H9 (cell line): ENCODE results near the gene FHOD1. TPM values are rescaled to one million over a fixed set of nuclear protein-coding genes. Genes with fewer than 3 reads are reported as not detected.

Experiments used
- DNase-seq: peaks from one replicate; pipeline ENCODE4 v3.0.0-alpha.2; 2017
- H2AFZ ChIP-seq: one replicate; pipeline ENCODE4 v1.6.1; 2013; ENCODE audit warnings: mild to moderate bottlenecking, low read length, control low read depth, moderate library complexity
- H2AK5ac ChIP-seq: 2 replicates; pipeline ENCODE4 v1.6.1; 2013; ENCODE audit warnings: low read length, control low read depth, mixed read lengths; ENCODE audit not compliant: insufficient read length
- H2BK120ac ChIP-seq: one replicate; pipeline ENCODE4 v1.6.1; 2013; ENCODE audit warnings: low read depth, mild to moderate bottlenecking, low read length, control low read depth, inconsistent platforms; ENCODE audit not compliant: poor library complexity, severe bottlenecking
- H2BK12ac ChIP-seq: 2 replicates; pipeline ENCODE4 v1.6.1; 2013; ENCODE audit warnings: low read length, control low read depth, mixed read lengths, low read depth; ENCODE audit not compliant: insufficient read length
- H2BK15ac ChIP-seq: 2 replicates; pipeline ENCODE4 v1.6.1; 2013; ENCODE audit warnings: low read depth, low read length, control low read depth
- H2BK20ac ChIP-seq: one replicate; pipeline ENCODE4 v1.6.1; 2013; ENCODE audit warnings: low read depth, mild to moderate bottlenecking, low read length, control low read depth, inconsistent platforms; ENCODE audit not compliant: poor library complexity, severe bottlenecking
- H2BK5ac ChIP-seq: 2 replicates; pipeline ENCODE4 v1.6.1; 2013; ENCODE audit warnings: low read length, control low read depth, mixed read lengths; ENCODE audit not compliant: insufficient read length
- H3K14ac ChIP-seq: 2 replicates; pipeline ENCODE4 v1.6.1; 2013; ENCODE audit warnings: low read length, control low read depth; ENCODE audit not compliant: insufficient read depth
- H3K18ac ChIP-seq: 2 replicates; pipeline ENCODE4 v1.6.1; 2013; ENCODE audit warnings: low read depth, mild to moderate bottlenecking, mixed read lengths, low read length, control low read depth; ENCODE audit not compliant: insufficient read length
- H3K23ac ChIP-seq: 2 replicates; pipeline ENCODE4 v1.6.1; 2013; ENCODE audit warnings: low read length, control low read depth, mixed read lengths, low read depth; ENCODE audit not compliant: insufficient read length
- H3K23me2 ChIP-seq: 2 replicates; pipeline ENCODE4 v1.6.1; 2013; ENCODE audit warnings: low read depth, mild to moderate bottlenecking, mixed read lengths, low read length, control low read depth; ENCODE audit not compliant: insufficient read length, poor library complexity, severe bottlenecking
- H3K27ac ChIP-seq: 2 replicates; pipeline ENCODE4 v1.5.1; 2013; ENCODE audit warnings: low read length, control low read depth, mixed read lengths, low read depth; ENCODE audit not compliant: insufficient read length
- H3K27me3 ChIP-seq: 2 replicates; pipeline ENCODE4 v1.6.1; 2013; ENCODE audit warnings: low read length, control low read depth, inconsistent platforms; ENCODE audit not compliant: insufficient read depth
- H3K4ac ChIP-seq: 2 replicates; pipeline ENCODE4 v1.6.1; 2013; ENCODE audit warnings: low read depth, mild to moderate bottlenecking, control low read depth, inconsistent platforms, low read length, moderate library complexity
- H3K4me1 ChIP-seq: 2 replicates; pipeline ENCODE4 v1.6.1; 2013; ENCODE audit warnings: low read length, control low read depth, inconsistent platforms; ENCODE audit not compliant: insufficient read depth
- H3K4me2 ChIP-seq: 2 replicates; pipeline ENCODE4 v1.6.1; 2013; ENCODE audit warnings: low read length, control low read depth, mixed read lengths; ENCODE audit not compliant: insufficient read length, insufficient read depth
- H3K56ac ChIP-seq: 2 replicates; pipeline ENCODE4 v1.6.1; 2013; ENCODE audit warnings: low read depth, mild to moderate bottlenecking, mixed read lengths, low read length, control low read depth; ENCODE audit not compliant: insufficient read length
- H3K79me1 ChIP-seq: 2 replicates; pipeline ENCODE4 v1.6.1; 2013; ENCODE audit warnings: low read depth, mild to moderate bottlenecking, moderate library complexity, low read length, control low read depth, inconsistent platforms; ENCODE audit not compliant: insufficient read depth, poor library complexity, severe bottlenecking
- H3K79me2 ChIP-seq: 2 replicates; pipeline ENCODE4 v1.6.1; 2013; ENCODE audit warnings: low read length, control low read depth, inconsistent platforms; ENCODE audit not compliant: insufficient read depth
- H3K9ac ChIP-seq: 2 replicates; pipeline ENCODE4 v1.6.1; 2013; ENCODE audit warnings: low read length, control low read depth, mixed read lengths; ENCODE audit not compliant: insufficient read length; ENCODE audit errors: extremely low read depth
- H3K9me3 ChIP-seq: one replicate; pipeline ENCODE4 v1.6.1; 2013; ENCODE audit warnings: low read depth, low read length, inconsistent platforms; ENCODE audit not compliant: control insufficient read depth
- H3T11ph ChIP-seq: one replicate; pipeline ENCODE4 v1.6.1; 2013; ENCODE audit warnings: mild to moderate bottlenecking, low read length, control low read depth, inconsistent platforms
- H4K20me1 ChIP-seq: one replicate; pipeline ENCODE4 v1.6.1; 2013; ENCODE audit not compliant: control insufficient read depth, insufficient read length, insufficient read depth
- H4K5ac ChIP-seq: 2 replicates; pipeline ENCODE4 v1.6.1; 2013; ENCODE audit warnings: low read depth, mild to moderate bottlenecking, mixed read lengths, low read length, control low read depth; ENCODE audit not compliant: insufficient read length
- H4K8ac ChIP-seq: replicated peaks from 2 replicates; pipeline ENCODE4 v1.6.1; 2013; ENCODE audit warnings: low read length, control low read depth, mixed read lengths, low read depth; ENCODE audit not compliant: insufficient read length
- H4K91ac ChIP-seq: 2 replicates; pipeline ENCODE4 v1.6.1; 2013; ENCODE audit warnings: low read depth, mild to moderate bottlenecking, moderate library complexity, mixed read lengths, low read length, control low read depth; ENCODE audit not compliant: insufficient read length
- H3K27ac Mint-ChIP-seq, 3 experiments: 2 replicates in 2 of 3; 3 replicates in 1 of 3; pipeline ENCODE4 v1.8.0; 2020 to 2021; ENCODE audit warnings: mixed read lengths in 3 of 3, mild to moderate bottlenecking in 1 of 3, moderate library complexity in 1 of 3
- H3K27me3 Mint-ChIP-seq: 2 replicates; pipeline ENCODE4 v1.8.0; 2021; ENCODE audit warnings: low read depth, mild to moderate bottlenecking, moderate library complexity, mixed read lengths
- H3K36me3 Mint-ChIP-seq, 3 experiments: 2 replicates in 2 of 3; 3 replicates in 1 of 3; pipeline ENCODE4 v1.8.0; 2020 to 2021; ENCODE audit warnings: low read depth in 3 of 3, mixed read lengths in 3 of 3; ENCODE audit not compliant: insufficient read depth in 1 of 3
- H3K4me1 Mint-ChIP-seq, 2 experiments: 2 replicates each; pipeline ENCODE4 v1.8.0; 2020; ENCODE audit warnings: mixed read lengths in 2 of 2
- H3K4me3 Mint-ChIP-seq, 2 experiments: 2 replicates in 1 of 2; 3 replicates in 1 of 2; pipeline ENCODE4 v1.8.0; 2020 to 2021; ENCODE audit warnings: mild to moderate bottlenecking in 2 of 2, mixed read lengths in 2 of 2, moderate library complexity in 1 of 2
- H3K9me3 Mint-ChIP-seq, 2 experiments: 2 replicates in 1 of 2; 3 replicates in 1 of 2; pipeline ENCODE4 v1.8.0; 2020; ENCODE audit warnings: mild to moderate bottlenecking in 2 of 2, mixed read lengths in 2 of 2, moderate library complexity in 1 of 2
- WGBS: extraction: QIAGEN DNeasy Blood & Tissue Kit; methylation state at CpG from one replicate; pipeline ENCODE4 v1.1.7; 2013; ENCODE audit warnings: missing lambda C conversion rate, low lambda C conversion rate, mixed read lengths; ENCODE audit not compliant: insufficient read length; ENCODE audit errors: extremely low coverage; 5-methylcytosine and 5-hydroxymethylcytosine counted together
- total RNA-seq: library from RNA; stranded (reverse); gene quantifications from 2 replicates; pipeline ENCODE4 v1.2.1, GENCODE V29; 2021
- TF ChIP-seq, protein P1 (sequence below): fragments of 200-600 bp; sonication (generic); conservative IDR thresholded peaks from 3 replicates; pipeline ENCODE4 v1.8.0; 2021; ENCODE audit warnings: antibody characterized with exemption, mild to moderate bottlenecking

FHOD1 gene
- total RNA-seq, 1 experiment from 2014 or later = 67.0 TPM

DNA sequence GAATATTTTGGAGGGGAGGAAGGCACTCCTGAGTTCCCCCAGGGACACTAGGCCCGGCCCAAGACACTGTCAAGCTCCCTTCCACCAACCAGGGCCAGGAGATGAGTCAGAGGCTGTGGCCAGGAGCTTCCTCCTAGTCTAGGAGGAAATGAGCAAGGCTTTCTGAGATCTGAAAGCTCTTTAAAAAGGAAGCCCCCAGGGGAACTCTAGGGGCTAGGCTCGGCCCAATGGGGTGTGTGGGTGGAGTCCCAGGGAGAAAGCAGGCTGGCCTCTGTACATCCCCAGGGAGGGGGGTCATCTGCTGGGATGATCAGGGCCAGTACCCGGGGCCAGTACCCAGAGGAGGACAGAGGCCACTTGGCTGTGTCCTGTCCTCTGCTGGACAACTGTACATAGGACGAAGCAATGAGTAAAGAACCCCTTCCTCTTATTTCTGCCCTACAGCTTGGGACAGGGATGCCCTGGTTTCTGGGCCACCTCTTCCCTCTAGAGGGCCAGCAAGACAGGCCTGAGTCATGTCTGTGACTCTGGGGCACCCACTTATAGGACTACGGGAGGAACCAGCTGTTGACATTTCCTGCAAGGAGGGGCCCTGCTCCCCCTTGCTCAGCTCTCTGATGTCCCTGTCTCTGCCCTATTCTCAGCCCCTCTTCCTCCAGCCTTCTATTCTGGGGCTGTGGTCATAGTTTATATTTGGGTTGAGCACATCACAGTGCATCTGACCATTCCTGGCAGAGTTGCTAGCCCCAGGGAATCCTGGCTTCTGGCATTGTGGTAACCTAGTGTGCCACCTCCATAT is 2.7 kb downstream of the FHOD1 start:
- Mint-ChIP-seq H3K4me1 (peaks cover 34 to 44% of the 10 kb centered on the region in 2 experiments), H3K27me3 (peaks cover 14% of the 10 kb centered on the region), H3K4me3 (peak overlapping the region; percentile 86 to 94), H3K9me3 (no peaks in the 10 kb centered on the region), H3K27ac (peak overlapping the region in 1 of 3 experiments; percentile 83; a peak in 2 of 7 replicates), H3K36me3 (peaks cover 0 to 6% (median 0%) of the 10 kb centered on the region in 3 experiments; a peak in 4 of 7 replicates)
- peaks cover 4% of the 10 kb centered on the region for H3K79me1 ChIP-seq
- H4K8ac ChIP-seq = no peak overlapping the region
- H4K20me1 ChIP-seq = peaks cover 3% of the 10 kb centered on the region
- no peak overlapping the region for H3K9ac ChIP-seq
- no peak overlapping the region for H2BK120ac ChIP-seq
- no peaks in the 10 kb centered on the region for H3K27me3 ChIP-seq
- H3K56ac ChIP-seq = no peak overlapping the region
- H3K4me2 ChIP-seq = no peak overlapping the region
- H2AK5ac ChIP-seq = no peak overlapping the region
- H4K91ac ChIP-seq = no peak overlapping the region
- no peak overlapping the region for H2BK12ac ChIP-seq
- H2BK15ac ChIP-seq = no peak overlapping the region
- H3T11ph ChIP-seq = no peak overlapping the region
- no CpG with 5 or more reads among the region's 5 CpGs for WGBS
- peaks cover 31% of the 10 kb centered on the region for H3K23me2 ChIP-seq
- no peaks in the 10 kb centered on the region for H3K9me3 ChIP-seq
- H3K23ac ChIP-seq = no peak overlapping the region
- no peak overlapping the region for H2AFZ ChIP-seq
- H2BK20ac ChIP-seq = no peak overlapping the region
- no peak overlapping the region for H3K14ac ChIP-seq
- no peak for DNase-seq
- H3K27ac ChIP-seq = no peak overlapping the region
- H4K5ac ChIP-seq = no peak overlapping the region
- no peaks in the 10 kb centered on the region; the same call in 1 of the 2 replicates for H3K79me2 ChIP-seq
- no peak overlapping the region for H3K4ac ChIP-seq
- peaks cover 15% of the 10 kb centered on the region; the same call in 1 of the 2 replicates for H3K4me1 ChIP-seq
- H3K18ac ChIP-seq = no peak overlapping the region
- TF ChIP-seq, protein P1, sequence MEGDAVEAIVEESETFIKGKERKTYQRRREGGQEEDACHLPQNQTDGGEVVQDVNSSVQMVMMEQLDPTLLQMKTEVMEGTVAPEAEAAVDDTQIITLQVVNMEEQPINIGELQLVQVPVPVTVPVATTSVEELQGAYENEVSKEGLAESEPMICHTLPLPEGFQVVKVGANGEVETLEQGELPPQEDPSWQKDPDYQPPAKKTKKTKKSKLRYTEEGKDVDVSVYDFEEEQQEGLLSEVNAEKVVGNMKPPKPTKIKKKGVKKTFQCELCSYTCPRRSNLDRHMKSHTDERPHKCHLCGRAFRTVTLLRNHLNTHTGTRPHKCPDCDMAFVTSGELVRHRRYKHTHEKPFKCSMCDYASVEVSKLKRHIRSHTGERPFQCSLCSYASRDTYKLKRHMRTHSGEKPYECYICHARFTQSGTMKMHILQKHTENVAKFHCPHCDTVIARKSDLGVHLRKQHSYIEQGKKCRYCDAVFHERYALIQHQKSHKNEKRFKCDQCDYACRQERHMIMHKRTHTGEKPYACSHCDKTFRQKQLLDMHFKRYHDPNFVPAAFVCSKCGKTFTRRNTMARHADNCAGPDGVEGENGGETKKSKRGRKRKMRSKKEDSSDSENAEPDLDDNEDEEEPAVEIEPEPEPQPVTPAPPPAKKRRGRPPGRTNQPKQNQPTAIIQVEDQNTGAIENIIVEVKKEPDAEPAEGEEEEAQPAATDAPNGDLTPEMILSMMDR = no peak
- no peak overlapping the region for H2BK5ac ChIP-seq
